Measurements from ENCODE around the gene GMEB2. TPM values are rescaled to one million over a fixed set of nuclear protein-coding genes. Genes with fewer than 3 reads are reported as not detected.
"Not testable (repeated sequence)": the region's sequence is repeated elsewhere in the genome, so short reads cannot be mapped to it uniquely, and the experiment has no call there.

Gene GMEB2
- total RNA-seq, 1 donor from 2014 or later: 6.3 TPM

- DNase-seq (ENCODE audit: low read depth in 2 of 2): no peak
Measured at GRCh38 chr20:63573647-63574131, 53.2 kb downstream of the GMEB2 start.

DNA sequence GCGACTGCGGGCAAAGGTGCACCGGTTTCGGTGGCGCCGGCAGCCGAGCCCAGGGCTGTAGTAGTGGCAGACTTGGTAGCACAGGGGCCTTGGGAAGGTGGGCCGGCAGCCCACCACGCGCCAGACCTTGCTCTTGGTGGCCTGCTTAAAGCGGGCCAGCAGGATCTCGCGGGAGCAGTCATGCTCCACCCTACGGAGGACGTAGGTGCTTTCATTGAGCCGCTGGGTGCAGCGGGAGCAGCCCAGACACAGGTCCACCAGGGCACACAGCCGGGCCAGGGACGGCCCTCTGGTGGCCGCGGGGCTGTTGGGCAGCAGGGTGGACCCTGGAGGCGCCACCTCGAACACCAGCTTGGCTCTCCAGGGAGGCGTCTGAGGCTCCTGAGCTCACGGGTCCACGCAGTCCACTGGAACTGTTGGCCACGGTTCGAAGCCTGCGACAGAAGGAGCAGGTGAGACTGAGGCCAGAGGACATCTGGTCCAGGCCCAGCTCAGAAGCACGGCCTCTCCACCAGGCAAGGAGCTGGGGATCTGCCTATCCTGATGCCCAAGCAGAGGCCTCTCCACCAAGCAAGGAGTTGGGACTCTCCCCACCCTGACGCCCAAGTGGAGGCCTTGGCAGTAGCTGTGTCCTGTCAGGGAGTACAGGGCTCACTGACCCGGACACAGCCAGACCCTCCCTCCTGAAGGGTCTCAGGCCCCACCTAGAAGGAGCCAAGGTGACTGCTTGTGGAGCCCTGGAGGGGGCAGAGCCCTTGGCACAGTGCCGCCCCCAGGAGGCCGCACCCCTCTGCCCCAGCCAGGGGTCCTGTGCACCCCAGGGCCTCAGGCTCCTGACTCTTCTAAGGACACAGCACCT is 53.9 kb downstream of the GMEB2 start:
- DNase-seq (ENCODE audit: low read depth in 2 of 2): no peak

GRCh38 chr20:63572071-63572787 is 54.7 kb downstream of the GMEB2 start:
- DNase-seq (ENCODE audit: low read depth in 2 of 2): no peak

GRCh38 chr20:63571087-63571478 is 55.8 kb downstream of the GMEB2 start:
- DNase-seq (ENCODE audit: low read depth in 2 of 2): not testable (repeated sequence)

GRCh38 chr20:63570281-63571086 is 56.4 kb downstream of the GMEB2 start:
- DNase-seq (ENCODE audit: low read depth in 2 of 2): no peak

DNA sequence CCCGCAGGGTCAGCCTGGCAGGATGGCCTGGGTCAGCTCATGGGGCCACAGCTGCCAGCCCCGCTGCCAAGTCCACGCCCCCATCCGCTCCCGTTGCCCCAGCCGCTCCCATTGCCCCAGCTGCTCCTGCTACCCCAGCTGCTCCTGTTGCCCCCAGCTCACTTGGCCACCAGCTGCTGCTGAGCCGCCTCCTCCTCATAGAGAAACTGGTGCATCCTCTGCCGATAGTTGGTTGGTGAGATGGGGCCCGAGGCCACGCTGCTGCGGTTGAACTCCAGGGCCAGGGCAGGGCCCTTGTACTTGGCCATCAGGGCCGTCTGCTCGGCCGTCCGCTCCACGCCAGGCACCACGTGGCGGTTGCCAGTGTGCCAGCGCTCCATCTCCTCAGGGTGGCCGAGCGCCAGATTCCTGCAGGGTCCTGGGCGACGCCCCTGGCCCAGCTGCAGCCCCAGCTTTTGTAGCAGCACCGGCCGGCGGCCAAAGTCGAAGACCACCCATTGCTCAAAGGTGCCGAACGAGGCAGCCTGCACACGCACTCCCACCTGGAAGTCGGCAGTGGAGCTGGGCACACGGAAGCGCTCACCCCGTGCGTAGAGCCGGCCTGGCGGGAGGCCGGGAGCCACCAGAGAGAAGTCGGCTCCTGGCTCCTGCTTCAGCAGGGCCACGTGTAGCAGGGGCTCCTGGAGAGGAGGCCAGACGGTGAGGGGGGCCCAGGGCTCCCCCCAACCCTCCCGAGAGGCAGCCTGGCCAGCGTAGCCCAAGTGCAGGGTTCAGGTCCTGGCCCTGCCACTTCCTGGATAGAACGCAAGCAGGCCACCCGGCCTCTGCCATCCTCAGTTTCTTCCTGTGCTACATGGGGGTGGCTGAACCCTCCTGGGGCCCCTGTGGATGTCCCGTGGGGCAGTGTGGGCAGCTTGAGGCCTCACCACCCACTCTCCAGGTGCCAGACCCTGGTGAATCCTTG is 57.6 kb downstream of the GMEB2 start:
- no peak for DNase-seq (ENCODE audit: low read depth in 2 of 2)

DNA sequence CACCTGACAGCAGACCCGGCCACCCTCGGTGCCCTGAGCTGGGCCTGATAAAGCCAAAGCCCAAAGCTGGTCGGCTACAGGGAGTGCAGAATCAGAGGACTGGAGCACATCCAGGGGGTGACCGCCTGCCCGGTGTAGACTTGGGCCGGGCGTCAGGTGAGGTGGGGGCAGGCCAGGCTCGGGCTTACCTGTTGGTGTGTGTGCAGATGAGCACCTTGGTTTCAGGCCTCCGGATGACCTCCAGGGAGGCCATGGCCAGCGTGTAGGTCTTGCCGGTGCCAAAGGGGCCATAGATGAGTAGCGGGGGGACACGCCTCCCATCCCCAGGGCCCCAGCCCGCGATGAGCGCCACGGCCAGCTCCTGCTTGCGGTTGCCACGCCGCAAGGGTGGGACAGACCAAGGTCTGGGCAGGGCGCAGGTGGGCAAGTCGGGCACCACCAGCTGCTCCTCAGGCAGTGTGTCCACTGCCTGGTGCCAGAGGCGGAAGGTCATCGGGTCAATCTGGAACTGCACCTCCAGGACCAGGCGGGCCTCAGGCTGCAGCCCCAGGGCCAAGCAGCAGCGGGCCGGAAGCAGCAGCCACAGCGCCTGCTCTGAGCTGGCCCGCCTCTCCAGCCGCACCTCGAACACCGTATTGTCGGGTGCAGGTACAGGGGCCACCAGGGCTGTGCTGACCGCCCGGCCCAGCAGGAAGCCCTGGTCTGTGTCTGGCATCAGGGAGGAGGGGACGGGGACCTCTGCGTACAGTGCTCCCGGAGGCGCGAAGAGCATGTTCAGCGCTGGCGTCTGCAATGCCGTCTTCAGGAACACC is 58.5 kb downstream of the GMEB2 start:
- DNase-seq (ENCODE audit: low read depth in 2 of 2): no peak

- DNase-seq (ENCODE audit: low read depth in 2 of 2): no peak
Measured at GRCh38 chr20:63567386-63568169, 59.3 kb downstream of the GMEB2 start.

GRCh38 chr20:63567136-63567385 is 59.8 kb downstream of the GMEB2 start:
- no peak for DNase-seq (ENCODE audit: low read depth in 2 of 2)

DNA sequence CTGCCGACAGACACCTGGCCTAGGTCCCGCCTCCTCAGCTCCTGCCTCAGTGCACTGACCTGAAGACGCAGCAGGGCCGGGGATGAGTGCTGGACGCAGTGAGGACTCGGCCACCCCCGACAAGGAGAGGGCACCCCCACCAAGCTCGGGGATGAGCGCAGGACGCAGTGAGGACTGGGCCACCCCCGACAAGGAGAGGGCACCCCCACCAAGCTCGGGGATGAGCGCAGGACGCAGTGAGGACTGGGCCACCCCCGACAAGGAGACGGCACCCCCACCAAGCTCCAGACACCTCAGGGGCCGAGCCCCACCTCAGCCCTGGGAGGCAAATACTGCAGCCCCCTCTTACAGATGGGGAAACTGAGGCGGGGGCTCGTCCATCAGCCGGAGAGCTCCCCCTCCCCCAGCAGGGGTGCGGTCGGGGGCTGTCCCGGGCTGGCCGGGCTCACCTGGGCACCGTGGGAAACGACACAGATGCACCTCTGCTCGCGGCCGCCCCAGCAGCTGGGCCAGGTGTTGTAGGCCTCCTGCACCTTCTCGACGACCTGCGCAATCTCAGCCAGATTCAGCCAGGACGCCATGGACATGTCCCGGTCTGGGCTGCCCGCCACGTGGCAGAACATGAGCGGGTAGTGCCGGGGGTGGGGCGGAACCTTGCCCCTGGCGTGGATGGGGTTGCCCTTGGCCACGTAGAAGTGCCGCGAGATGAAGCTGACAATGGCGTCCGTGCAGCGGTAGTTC is 60.3 kb downstream of the GMEB2 start:
- no peak for DNase-seq (ENCODE audit: low read depth in 2 of 2)

GRCh38 chr20:63565699-63566335 is 61.1 kb downstream of the GMEB2 start:
- no peak for DNase-seq (ENCODE audit: low read depth in 2 of 2)

GRCh38 chr20:63565021-63565698 is 61.7 kb downstream of the GMEB2 start:
- no peak for DNase-seq (ENCODE audit: low read depth in 2 of 2)

- DNase-seq (ENCODE audit: low read depth in 2 of 2): no peak
Measured at GRCh38 chr20:63564036-63564810, 62.7 kb downstream of the GMEB2 start.

DNA sequence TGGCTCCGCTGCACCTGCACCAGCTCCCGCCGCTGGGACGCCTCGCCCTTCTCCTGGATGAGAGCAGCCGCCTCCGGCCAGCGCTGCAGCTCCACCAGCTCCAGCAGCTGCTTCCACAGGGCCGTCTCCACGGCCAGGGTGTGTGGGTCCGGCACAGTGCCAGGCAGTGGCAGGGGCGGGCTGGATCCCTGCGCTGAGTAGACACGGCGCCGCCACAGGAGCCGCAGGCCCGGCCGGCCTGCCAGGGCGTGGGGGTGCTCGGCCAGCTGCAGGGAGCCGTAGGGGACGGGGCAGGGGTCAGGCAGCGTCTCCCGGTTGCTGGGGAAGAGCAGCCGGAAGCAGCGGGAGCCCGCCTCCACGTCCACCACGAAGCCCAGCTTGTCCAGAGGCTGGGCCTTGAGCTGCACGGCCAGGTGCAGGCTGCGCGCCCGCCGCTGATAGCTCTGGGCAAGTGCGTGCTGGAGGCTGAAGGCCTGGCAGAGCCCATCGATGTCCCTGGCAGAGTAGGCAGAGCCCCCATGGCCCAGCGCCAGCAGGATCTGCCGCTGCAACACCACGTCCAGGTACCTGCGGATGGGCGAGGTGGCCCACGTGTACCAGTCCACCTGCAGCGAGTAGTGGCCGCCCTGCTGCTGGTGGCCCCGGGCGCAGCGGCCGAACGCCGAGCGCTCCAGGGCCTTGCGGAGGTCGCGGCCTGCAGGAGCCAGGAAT is 63.5 kb downstream of the GMEB2 start:
- no peak for DNase-seq (ENCODE audit: low read depth in 2 of 2)

- no peak for DNase-seq (ENCODE audit: low read depth in 2 of 2)
Measured at GRCh38 chr20:63562461-63563224, 64.3 kb downstream of the GMEB2 start.
